Measurements from ENCODE around the gene DYNC1I1. TPM values are rescaled to one million over a fixed set of nuclear protein-coding genes. Genes with fewer than 3 reads are reported as not detected.

DYNC1I1 gene
- total RNA-seq, 1 donor from 2014 or later, result 2.3 TPM

DNA sequence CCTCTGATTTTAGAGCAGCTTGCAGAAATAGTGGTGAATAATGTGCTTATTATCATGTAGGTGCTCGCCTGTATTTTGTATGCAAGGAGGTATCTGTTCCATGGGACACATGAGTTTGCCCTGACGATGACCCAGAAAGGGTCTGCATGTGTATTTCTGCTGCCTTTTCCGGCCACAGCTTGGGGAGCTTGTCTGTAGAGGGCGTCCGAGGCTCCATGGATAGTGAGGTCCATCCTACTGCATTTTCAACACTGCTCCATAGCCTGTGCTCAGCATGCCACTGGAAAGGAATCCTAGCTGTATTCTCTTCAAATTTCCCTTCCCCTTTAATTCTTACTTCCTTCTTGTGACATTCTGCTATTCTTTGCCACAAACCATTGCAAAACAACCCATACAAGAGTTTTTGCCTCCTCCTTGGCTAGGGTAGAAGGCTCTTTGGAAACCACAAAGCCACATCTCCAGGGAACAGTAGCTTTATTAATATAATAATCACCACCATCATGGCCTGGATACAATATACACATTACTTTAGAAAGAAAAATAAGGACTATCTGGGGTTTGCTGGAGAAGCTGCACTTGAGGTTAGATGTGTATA, 127.7 kb downstream of the DYNC1I1 start:
- TF ChIP-seq, protein P1, sequence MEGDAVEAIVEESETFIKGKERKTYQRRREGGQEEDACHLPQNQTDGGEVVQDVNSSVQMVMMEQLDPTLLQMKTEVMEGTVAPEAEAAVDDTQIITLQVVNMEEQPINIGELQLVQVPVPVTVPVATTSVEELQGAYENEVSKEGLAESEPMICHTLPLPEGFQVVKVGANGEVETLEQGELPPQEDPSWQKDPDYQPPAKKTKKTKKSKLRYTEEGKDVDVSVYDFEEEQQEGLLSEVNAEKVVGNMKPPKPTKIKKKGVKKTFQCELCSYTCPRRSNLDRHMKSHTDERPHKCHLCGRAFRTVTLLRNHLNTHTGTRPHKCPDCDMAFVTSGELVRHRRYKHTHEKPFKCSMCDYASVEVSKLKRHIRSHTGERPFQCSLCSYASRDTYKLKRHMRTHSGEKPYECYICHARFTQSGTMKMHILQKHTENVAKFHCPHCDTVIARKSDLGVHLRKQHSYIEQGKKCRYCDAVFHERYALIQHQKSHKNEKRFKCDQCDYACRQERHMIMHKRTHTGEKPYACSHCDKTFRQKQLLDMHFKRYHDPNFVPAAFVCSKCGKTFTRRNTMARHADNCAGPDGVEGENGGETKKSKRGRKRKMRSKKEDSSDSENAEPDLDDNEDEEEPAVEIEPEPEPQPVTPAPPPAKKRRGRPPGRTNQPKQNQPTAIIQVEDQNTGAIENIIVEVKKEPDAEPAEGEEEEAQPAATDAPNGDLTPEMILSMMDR (IDR thresholded peaks at IDR 0.05), result no peak
- Histone ChIP-seq H3K4me1 (no peaks in the 10 kb centered on the region), H3K27me3 (no peaks in the 10 kb centered on the region), H3K27ac (no peak overlapping the region), H3K36me3 (no peaks in the 10 kb centered on the region), H3K9me3 (no peaks in the 10 kb centered on the region), H3K4me3 (no peak overlapping the region)
- ATAC-seq, result no peak
- intact Hi-C loops (cut with DNase I), result no loop called here
- DNase-seq, result no peak

DNA sequence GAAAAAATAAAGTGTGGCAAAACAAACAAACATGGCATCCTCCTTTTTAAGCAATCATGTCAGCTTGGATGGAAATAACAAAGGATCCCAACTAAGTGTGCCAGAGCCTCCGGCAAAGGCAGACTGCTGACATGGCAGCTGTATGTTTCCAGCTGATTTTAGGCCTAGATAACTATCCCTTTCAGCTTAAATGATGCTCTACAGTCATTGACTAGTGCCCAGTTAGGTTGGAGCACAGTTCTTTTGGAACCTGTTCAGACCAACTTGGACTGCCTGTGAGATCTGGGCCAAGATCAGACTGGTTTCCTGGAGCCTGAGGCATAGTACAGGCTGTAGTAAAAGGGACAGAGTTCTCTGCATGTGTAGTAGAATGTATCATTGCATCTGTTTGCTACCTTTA, 128.7 kb downstream of the DYNC1I1 start:
- TF ChIP-seq, protein P1 (IDR thresholded peaks at IDR 0.05), result no peak
- no peak overlapping the region for H3K4me3 ChIP-seq
- no peak for ATAC-seq
- DNase-seq, result no peak
- H3K9me3 ChIP-seq, result no peaks in the 10 kb centered on the region
- no peaks in the 10 kb centered on the region for H3K4me1 ChIP-seq
- H3K27me3 ChIP-seq, result no peaks in the 10 kb centered on the region
- no peak overlapping the region for H3K27ac ChIP-seq
- no peaks in the 10 kb centered on the region for H3K36me3 ChIP-seq
- intact Hi-C loops (cut with DNase I), result no loop called here

DNA sequence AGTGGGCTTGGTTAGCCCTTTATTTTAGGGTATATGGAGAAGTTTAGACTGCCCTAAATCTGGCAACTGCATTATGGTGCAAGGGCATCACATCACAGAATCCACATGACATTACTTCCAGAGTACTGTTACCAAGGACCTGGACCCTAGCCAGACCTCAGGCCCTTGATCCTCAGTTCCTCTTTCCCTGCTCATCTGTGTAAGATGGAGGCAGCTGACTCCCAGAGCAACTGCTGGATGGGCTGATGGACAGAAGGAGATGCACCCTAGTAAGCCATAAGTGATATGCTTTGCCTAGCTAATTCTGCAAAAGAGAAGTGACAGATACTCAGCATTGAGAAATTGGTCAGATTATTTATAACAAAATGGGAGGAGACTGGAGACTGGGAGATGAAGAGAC, 131.7 kb downstream of the DYNC1I1 start:
- peak; percentile 58 for ATAC-seq
- TF ChIP-seq, protein P1 (IDR thresholded peaks at IDR 0.05), result no peak

DNA sequence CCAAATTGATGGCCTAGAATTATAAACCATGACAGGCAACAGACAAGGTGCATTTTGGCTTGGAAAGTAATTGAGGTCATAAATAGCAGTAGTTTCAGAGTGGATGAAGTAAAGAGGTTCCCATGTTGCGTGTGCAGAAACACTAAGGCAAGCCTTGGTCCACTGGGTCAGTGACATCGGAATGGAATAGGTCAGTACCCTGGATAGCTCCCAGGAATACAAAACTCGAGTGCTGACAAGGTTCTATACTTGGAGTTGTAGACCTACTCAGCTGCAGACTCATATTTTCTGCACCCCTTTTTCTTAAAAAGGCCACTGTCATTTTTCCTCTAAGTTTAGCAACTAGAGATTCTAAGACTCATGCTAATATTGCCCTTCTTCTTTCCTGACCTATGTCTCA, 132.8 kb downstream of the DYNC1I1 start:
- Histone ChIP-seq H3K27me3 (peaks cover 10% of the 10 kb centered on the region), H3K9me3 (no peaks in the 10 kb centered on the region), H3K4me1 (no peaks in the 10 kb centered on the region), H3K36me3 (no peaks in the 10 kb centered on the region), H3K4me3 (no peak overlapping the region), H3K27ac (no peak overlapping the region)
- intact Hi-C loops (cut with DNase I), result no loop called here
- ATAC-seq (no peak), DNase-seq (no peak)
- TF ChIP-seq, protein P1 (IDR thresholded peaks at IDR 0.05), result no peak

More for the DNA sequence above, 131.7 kb downstream of the DYNC1I1 start:
- Histone ChIP-seq H3K9me3 (no peaks in the 10 kb centered on the region), H3K36me3 (no peaks in the 10 kb centered on the region), H3K27me3 (peaks cover 10% of the 10 kb centered on the region), H3K4me3 (no peak overlapping the region), H3K4me1 (no peaks in the 10 kb centered on the region), H3K27ac (no peak overlapping the region)
- intact Hi-C loops (cut with DNase I), result no loop called here
- no peak for DNase-seq

DNA sequence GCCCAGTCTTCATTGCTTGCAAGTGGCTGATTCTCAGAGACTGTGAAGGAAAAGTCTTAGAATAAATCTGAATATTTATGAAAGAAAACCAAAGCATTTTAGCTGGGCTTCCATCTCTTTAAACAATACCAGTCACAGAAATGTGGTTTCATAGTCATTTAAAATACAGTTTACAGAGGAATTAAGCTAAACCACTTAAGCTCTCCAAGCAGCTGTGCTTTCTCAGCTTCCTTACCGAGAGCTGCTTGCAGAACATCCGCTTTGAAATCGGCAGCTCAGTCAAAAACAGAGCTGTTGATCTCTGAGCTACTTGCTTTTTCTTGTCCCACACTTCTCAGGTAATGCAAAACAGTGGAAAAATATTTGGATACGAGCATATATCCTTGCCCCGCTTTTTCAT, 134.5 kb downstream of the DYNC1I1 start:
- DNase-seq (no peak), ATAC-seq (no peak)
- Histone ChIP-seq H3K4me3 (no peak overlapping the region), H3K36me3 (no peaks in the 10 kb centered on the region), H3K27me3 (peaks cover 10% of the 10 kb centered on the region), H3K27ac (no peak overlapping the region), H3K9me3 (no peaks in the 10 kb centered on the region), H3K4me1 (no peaks in the 10 kb centered on the region)
- intact Hi-C loops (cut with DNase I), result no loop called here
- TF ChIP-seq, protein P1 (IDR thresholded peaks at IDR 0.05), result no peak

DNA sequence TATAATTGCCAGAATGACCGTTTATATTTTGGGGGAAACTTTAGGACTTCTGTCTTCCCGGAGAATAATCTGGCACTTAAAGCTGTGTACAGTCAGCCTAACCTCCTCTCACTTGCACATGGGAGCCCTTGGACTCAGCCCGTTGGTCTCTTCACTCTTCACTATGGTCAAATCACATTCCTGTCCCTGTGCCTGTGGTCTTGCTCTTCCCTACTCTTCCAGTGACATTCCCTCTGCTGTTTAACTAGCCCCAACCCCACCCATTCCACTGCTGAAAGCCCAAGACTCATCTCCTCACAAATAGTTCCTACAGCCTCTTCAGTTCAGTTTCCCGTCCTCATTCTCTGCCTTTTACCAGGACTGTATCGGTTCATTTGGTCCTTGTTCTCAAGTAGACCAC, 135.0 kb downstream of the DYNC1I1 start:
- intact Hi-C loops (cut with DNase I), result no loop called here

More for the DNA sequence above, 135.0 kb downstream of the DYNC1I1 start:
- H3K27me3 ChIP-seq, result peaks cover 10% of the 10 kb centered on the region
- H3K4me3 ChIP-seq, result no peak overlapping the region
- DNase-seq (no peak), ATAC-seq (no peak)
- H3K36me3 ChIP-seq, result no peaks in the 10 kb centered on the region
- no peak overlapping the region for H3K27ac ChIP-seq
- TF ChIP-seq, protein P1 (IDR thresholded peaks at IDR 0.05), result no peak
- H3K4me1 ChIP-seq, result no peaks in the 10 kb centered on the region
- H3K9me3 ChIP-seq, result no peaks in the 10 kb centered on the region
